Right renal cortex interstitium (tissue), 3 donors: ENCODE results near the gene ADAT3. TPM values are rescaled to one million over a fixed set of nuclear protein-coding genes. Genes with fewer than 3 reads are reported as not detected.
"Not testable (repeated sequence)": the region's sequence is repeated elsewhere in the genome, so short reads cannot be mapped to it uniquely, and the experiment has no call there.

Experiments
- DNase-seq, 3 donors: peaks; one replicate each; pipeline ENCODE4 v3.0.0-alpha.2; 2013; ENCODE audit warnings: low read depth in 3 of 3, low spot score in 2 of 3
- polyA plus RNA-seq, 3 donors: library from polyadenylated mRNA; unstranded; fragments of 120-200 nt; gene quantifications; one replicate each; pipeline ENCODE4 v1.2.1, GENCODE V29; 2013; ENCODE audit not compliant: insufficient read length in 3 of 3

Gene ADAT3
- polyA plus RNA-seq, 3 donors: 1.3 to 2.5 (median 1.5) TPM

GRCh38 chr19:1865172-1866010, 39.8 kb upstream of the ADAT3 start:
- DNase-seq: no peak

GRCh38 chr19:1866693-1867348, 38.4 kb upstream of the ADAT3 start:
- no peak for DNase-seq

- DNase-seq: no peak
Measured at GRCh38 chr19:1867349-1867724, 37.9 kb upstream of the ADAT3 start.

- no peak for DNase-seq
Measured at GRCh38 chr19:1868971-1869370, 36.2 kb upstream of the ADAT3 start.

GRCh38 chr19:1871140-1871597, 34.0 kb upstream of the ADAT3 start:
- no peak for DNase-seq

GRCh38 chr19:1871630-1872029, 33.6 kb upstream of the ADAT3 start:
- no peak for DNase-seq

- DNase-seq: no peak
Measured at GRCh38 chr19:1872807-1873523, 32.2 kb upstream of the ADAT3 start.

- DNase-seq: no peak
Measured at GRCh38 chr19:1873524-1874473, 31.4 kb upstream of the ADAT3 start.

- no peak for DNase-seq
Measured at GRCh38 chr19:1874554-1875185, 30.5 kb upstream of the ADAT3 start.

- DNase-seq: not testable (repeated sequence)
Measured at GRCh38 chr19:1875265-1875645, 29.9 kb upstream of the ADAT3 start.

- DNase-seq: peak in 1 of 3 donors; percentile 84
Measured at GRCh38 chr19:1875646-1876495, 29.3 kb upstream of the ADAT3 start.

- DNase-seq: not testable (repeated sequence)
Measured at GRCh38 chr19:1876496-1877279, 28.5 kb upstream of the ADAT3 start.

GRCh38 chr19:1877280-1877660, 27.9 kb upstream of the ADAT3 start:
- DNase-seq: not testable (repeated sequence)

GRCh38 chr19:1878583-1878982, 26.6 kb upstream of the ADAT3 start:
- DNase-seq: not testable (repeated sequence)

GRCh38 chr19:1879982-1880381, 25.2 kb upstream of the ADAT3 start:
- not testable (repeated sequence) for DNase-seq

GRCh38 chr19:1880611-1881392, 24.4 kb upstream of the ADAT3 start:
- DNase-seq: no peak

GRCh38 chr19:1881393-1882088, 23.7 kb upstream of the ADAT3 start:
- DNase-seq: not testable (repeated sequence)
